Measurements from ENCODE around the gene GPR151.

Gene GPR151

DNA sequence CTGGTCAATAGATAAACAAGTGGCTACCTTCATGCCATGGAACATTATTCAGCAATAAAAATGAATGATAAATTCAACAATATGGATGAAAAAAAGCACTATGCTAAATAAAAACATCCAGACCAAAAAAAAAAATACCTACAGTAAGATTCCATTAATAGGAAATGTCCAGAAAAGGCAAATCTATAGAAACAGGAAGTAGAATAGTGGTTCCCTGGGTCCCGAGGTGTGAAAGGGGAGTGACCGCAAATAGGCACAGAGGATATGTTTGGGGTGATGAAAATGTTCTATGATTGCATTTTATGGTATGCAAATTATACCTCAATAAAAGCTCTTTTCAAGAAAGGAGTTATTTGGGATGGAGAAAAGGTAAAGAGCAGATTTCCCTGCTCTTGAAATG lies 3.6 kb upstream of the GPR151 start:
- no peak for DNase-seq

DNA sequence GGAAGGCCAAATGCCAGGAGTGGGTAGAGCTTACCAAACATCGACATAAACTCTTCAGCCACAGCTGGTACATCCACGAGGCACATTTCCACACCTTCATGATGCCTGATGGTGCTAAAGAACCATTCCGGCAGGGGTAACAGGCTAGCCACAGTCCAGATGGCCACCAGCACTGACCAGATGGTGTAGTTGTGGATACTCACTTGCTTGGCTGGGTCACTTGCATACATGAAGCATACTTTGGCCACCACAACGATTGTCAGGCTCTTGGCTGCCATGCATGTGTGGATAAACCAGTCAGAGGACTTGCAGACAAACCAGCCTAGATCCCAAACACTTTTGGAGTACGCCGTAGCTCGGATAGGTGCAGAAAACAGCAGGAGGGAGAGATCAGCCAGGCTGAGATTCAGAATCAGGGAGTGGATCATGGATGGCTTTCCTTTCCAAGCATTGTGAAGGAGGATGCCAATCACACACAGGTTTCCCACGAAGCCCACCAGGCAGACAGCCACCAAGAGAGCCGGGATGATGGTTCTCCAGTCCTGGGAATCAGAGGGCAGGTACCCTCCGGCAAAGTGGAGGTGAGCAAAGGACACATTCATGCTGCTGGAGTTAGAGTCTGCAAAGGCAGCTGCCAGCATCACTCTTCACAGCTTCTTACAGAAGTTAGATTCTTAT lies 378 bp downstream of the GPR151 start:
- no peak for DNase-seq

DNA sequence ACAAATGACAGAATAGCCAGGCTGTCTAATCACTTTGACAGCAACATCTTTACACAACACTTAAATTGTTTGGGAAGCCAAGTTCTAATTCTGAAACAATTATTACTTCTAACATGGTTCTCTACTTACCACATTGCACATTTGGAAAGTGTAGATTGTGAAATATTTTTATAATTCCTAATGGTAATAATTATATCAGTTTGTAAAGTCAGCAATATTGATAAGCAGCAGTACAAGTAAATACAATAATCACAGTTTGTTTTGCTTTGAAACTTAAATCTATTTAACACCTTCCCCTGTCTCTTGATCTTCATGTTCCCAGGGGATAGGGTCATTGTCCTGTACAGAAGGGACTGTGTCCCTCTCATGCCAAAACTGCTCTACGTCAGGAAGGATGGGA lies 1.4 kb downstream of the GPR151 start:
- DNase-seq, result no peak

DNA sequence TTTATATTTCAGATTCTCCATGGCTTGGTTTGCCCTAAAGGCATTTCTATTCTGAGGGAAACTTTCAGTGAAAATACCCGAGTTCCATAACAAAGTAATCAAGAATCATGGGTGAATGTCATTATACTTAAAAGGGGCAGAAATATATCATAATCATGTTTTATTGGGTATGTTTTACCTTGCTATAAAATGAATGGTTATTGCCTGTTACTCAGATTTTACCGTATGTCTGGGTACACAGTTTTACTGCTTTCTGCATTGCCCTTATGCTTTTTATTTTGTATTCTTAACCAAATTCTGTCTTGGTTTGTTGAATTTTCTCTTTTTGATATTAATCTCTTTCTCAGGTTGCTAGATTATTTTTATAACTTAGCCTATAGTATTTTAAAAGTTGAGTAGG lies 2.5 kb downstream of the GPR151 start:
- no peak for DNase-seq

DNA sequence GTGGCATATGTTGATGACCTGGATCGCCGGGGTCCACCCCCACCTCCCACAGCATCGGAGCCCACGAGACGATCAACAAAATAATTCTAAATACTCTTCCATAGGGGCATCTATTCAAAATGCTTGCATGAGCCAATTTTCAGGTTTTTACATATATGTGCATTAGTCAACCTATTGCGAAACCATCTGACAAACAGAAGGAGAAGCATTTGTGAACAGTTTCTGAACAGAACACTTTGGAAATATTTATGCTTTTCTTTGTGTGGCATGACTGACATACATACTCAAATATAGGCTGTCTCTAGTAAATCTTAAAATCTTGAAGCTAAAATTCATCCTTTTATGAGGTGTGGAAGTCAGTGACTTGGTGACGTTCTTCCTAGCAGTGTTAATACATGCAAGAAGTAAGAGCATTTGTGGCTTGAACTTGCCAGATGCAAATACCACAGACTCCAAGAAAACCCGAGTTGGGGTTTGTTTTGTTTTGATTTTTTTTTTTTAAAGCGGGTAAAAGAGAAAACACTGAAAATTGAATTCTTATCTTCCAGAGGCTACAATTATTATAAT lies 5.3 kb downstream of the GPR151 start:
- no peak for DNase-seq

- no peak for DNase-seq
Measured at GRCh38 chr5:146507428-146507827, 8.6 kb downstream of the GPR151 start.

GRCh38 chr5:146499680-146500079 lies 16.3 kb downstream of the GPR151 start:
- no peak for DNase-seq

DNA sequence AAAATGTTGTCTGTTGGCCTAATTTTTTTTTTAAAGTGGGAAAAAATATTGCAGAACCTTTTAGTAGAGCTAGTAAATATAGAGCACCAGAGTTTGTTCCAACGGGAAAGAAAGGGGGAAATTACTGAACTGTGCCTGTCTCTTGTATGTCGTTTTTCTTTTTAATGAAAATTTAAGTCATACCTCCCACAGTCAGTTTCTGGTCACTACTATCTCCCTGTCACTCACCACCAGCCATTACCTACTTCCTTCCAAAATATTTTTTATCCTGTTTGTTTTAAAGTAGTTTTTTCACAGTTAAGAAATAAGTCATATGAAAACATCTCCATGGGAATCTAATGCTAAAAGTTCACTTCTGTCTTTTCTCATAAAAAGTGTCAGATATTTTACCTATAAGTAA lies 21.3 kb downstream of the GPR151 start:
- DNase-seq, result no peak

- DNase-seq, result no peak
Measured at GRCh38 chr5:146490089-146490843, 25.7 kb downstream of the GPR151 start.

DNA sequence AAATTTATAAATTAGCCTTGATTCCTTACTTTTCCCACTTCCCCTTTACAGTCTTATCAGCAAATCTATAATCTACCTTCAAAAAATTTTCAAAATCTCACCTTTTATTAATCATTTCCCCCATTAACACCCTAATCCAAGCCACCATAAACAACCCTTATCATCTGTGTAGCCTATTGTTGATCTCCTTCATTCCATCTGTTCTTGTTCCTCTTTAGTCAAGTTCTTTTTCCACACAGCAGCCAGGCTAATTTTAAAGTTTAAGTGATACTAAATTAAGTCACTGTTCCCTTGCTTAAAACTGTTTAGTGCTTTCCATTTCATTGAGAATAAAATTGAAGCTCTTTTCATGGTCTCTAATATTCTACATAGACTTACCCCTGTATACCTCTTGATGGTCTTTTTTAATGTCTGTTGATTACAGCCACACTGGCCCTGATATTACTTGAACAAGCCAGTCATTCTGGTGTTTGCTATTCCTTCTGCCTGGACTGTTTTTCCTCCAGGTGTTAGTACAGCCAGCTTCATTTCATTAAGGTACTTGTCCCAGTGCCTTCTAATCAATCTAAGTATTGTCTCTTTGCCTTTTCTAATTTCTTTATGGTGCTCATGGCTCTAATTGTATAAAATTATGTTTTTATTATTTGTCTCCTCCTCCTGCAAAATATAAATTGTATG lies 31.1 kb downstream of the GPR151 start:
- no peak for DNase-seq

DNA sequence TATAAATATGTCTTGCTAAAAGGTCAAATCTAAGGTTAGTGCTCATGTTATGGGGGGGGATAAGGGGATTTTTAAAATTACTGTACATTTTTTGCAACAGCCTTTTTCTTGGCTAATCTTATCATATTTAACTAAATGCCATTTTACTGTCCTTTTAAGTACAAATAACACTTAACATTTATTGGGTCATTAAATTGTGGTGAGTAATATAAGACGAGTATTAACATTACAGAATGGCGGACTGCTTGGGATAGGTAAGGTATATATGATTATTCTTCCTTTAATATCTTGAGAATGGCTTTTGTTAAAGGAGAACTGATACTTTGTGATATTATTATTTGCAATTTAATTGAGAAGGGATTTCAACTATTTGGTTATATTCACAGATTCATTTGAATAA lies 33.2 kb downstream of the GPR151 start:
- no peak for DNase-seq

- no peak for DNase-seq
Measured at GRCh38 chr5:146475906-146476305, 40.1 kb downstream of the GPR151 start.

- no peak for DNase-seq
Measured at GRCh38 chr5:146475190-146475780, 40.7 kb downstream of the GPR151 start.

DNA sequence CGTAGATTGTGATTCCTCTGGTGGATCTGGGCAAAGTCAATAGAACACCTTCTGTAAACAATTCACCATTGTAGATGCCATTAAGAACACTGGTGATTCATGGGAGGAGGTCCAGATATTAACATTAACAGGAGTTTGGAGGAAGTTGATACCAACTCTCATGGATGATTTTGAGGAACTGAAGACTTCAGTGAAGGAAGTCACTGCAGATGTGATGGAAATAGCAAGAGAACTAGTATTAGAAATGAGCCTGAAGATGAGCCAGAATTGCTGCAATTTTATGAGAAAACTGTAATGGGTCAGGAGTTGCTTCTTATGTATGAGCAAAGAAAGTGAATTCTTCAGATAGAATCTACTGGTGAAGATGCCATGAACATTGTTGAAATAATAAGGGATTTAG lies 41.9 kb downstream of the GPR151 start:
- DNase-seq, result no peak

DNA sequence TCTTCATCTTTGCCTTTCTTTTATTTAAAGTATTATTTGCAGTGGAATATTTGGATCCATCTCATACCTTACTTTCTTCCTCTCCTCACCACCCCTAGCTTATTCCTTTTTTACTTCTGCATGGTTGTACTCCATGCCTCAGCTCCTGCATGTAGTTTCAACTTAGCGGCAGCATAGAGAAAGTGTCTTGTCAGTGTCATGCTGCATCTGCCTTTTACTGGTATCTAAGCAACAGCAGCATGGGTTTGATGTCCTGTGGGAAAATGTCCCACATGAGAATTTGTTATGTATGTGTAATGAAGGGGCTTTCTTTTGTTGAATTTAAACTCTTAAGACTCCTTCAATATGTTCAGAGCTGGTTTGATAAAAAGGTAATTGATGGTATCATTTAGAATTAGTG lies 48.2 kb downstream of the GPR151 start:
- no peak for DNase-seq

- no peak for DNase-seq
Measured at GRCh38 chr5:146466521-146467349, 49.3 kb downstream of the GPR151 start.

DNA sequence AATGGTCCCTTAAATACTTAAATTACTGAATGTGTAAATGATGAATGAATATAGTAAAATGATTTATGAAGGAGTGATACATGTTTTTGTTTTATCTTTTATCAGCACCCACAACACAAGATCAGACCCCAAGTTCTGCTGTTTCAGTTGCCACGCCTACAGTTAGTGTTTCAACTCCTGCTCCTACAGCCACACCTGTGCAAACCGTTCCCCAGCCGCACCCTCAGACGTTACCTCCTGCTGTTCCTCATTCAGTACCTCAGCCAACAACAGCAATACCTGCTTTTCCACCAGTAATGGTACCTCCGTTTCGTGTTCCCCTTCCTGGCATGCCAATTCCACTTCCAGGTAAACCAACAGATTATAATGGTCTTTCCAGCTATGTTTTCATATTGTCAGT lies 52.5 kb downstream of the GPR151 start:
- no peak for DNase-seq

All from activated effector memory CD4-positive, alpha-beta T cell treated with Interleukin-2 at 50 U/mL for 16 hours (primary cell).